Esophagus squamous epithelium (tissue), 5 donors: ENCODE measurements around the gene DEPDC5. TPM values are rescaled to one million over a fixed set of nuclear protein-coding genes. Genes with fewer than 3 reads are reported as not detected.

Experiments
- DNase-seq: peaks from one replicate; lab custom pipeline; 2025; lab: John Stamatoyannopoulos, UW
- H3K27ac ChIP-seq, 4 donors: fragments of 200-600 bp; sonication (generic); one replicate each; pipeline ENCODE4 v1.5.1; 2016 to 2019; ENCODE audit warnings: mild to moderate bottlenecking in 1 of 4
- H3K27me3 ChIP-seq, 4 donors: fragments of 200-600 bp; sonication (generic); 1 replicate in 3 of 4; 2 replicates in 1 of 4; pipeline versions ENCODE4 v1.5.1 to v1.6.0; 2017 to 2021; ENCODE audit warnings: antibody characterized with exemption in 1 of 4
- H3K36me3 ChIP-seq, 3 donors: fragments of 200-600 bp; sonication (generic); one replicate each; pipeline ENCODE4 v1.5.1; 2016 to 2019
- H3K4me1 ChIP-seq, 3 donors: fragments of 200-600 bp; sonication (generic); one replicate each; pipeline ENCODE4 v1.5.1; 2017 to 2019
- H3K4me3 ChIP-seq, 4 donors: fragments of 200-600 bp; sonication (generic); 1 replicate in 3 of 4; 2 replicates in 1 of 4; pipeline ENCODE4 v1.5.1; 2016 to 2019; ENCODE audit warnings: mild to moderate bottlenecking in 2 of 4, moderate library complexity in 1 of 4
- H3K9me3 ChIP-seq, 3 donors: fragments of 200-600 bp; sonication (generic); one replicate each; pipeline ENCODE4 v1.5.1; 2016 to 2019
- CTCF ChIP-seq, 6 experiments: fragments of 450-650 bp in 4 of 6; fragments of 200-600 bp in 2 of 6; sonication (generic) in 2 of 6; IDR thresholded peaks; one replicate each; pipeline ENCODE4 v1.5.1; 2016 to 2019; ENCODE audit warnings: antibody characterized with exemption in 6 of 6, mild to moderate bottlenecking in 4 of 6, moderate library complexity in 4 of 6
- POLR2A ChIP-seq, 4 donors: fragments of 450-650 bp; IDR thresholded peaks; one replicate each; pipeline ENCODE4 v1.6.1; 2017; ENCODE audit warnings: antibody characterized with exemption in 4 of 4, mild to moderate bottlenecking in 4 of 4, moderate library complexity in 3 of 4
- WGBS, 2 donors: methylation state at CpG; one replicate each; pipeline ENCODE4 v1.1.5; 2018; 5-methylcytosine and 5-hydroxymethylcytosine counted together
- intact Hi-C: fragments of 100-400 bp; cut with DNase I; formaldehyde crosslinking; loops from one replicate; pipeline ENCODE4 v1.15.0; 2022
- total RNA-seq, 4 donors: library from RNA; depleted of rRNA; stranded (reverse); fragments of >200 nt; gene quantifications; one replicate each; pipeline ENCODE4 v1.1.0, GENCODE V29; 2016
- donor health status: DM: yes; HTN: yes; CAD: no.

Gene DEPDC5
- total RNA-seq, 4 donors from 2014 or later, result 9.0 to 22.5 (median 15.0) TPM

GRCh38 chr22:31723723-31724122 lies 30.1 kb upstream of the DEPDC5 start:
- Histone ChIP-seq H3K4me3 (no peak overlapping the region), H3K9me3 (no peaks in the 10 kb centered on the region), H3K27me3 (no peaks in the 10 kb centered on the region), H3K36me3 (peaks cover 0 to 94% (median 0%) of the 10 kb centered on the region in 3 donors), H3K4me1 (peaks cover 0 to 6% (median 0%) of the 10 kb centered on the region in 3 donors), H3K27ac (no peak overlapping the region)
- WGBS, 2 donors, result 91 to 95% methylated on average over 5 of the region's 5 CpGs
- TF ChIP-seq CTCF (IDR thresholded peaks at IDR 0.05) (no peak), POLR2A (IDR thresholded peaks at IDR 0.05) (no peak)
- intact Hi-C loops, result no loop called here
- DNase-seq, result no peak

- H3K27ac ChIP-seq, result no peak overlapping the region
- H3K36me3 ChIP-seq, result peaks cover 0 to 74% (median 0%) of the 10 kb centered on the region in 3 donors
- no peaks in the 10 kb centered on the region for H3K27me3 ChIP-seq
- H3K4me3 ChIP-seq, result no peak overlapping the region
- H3K9me3 ChIP-seq, result no peaks in the 10 kb centered on the region
- intact Hi-C loops, result no loop called here
- WGBS, 2 donors, result 62 to 77% methylated on average over 2 of the region's 3 CpGs
- no peak for DNase-seq
- H3K4me1 ChIP-seq, result no peaks in the 10 kb centered on the region
- TF ChIP-seq CTCF (IDR thresholded peaks at IDR 0.05) (no peak), POLR2A (IDR thresholded peaks at IDR 0.05) (no peak)
Measured at GRCh38 chr22:31726692-31727091, 27.1 kb upstream of the DEPDC5 start.

GRCh38 chr22:31728857-31729256 lies 25.0 kb upstream of the DEPDC5 start:
- intact Hi-C loops, result no loop called here
- 95 to 96% methylated on average over 4 of the region's 4 CpGs for WGBS, 2 donors

GRCh38 chr22:31730344-31730711 lies 23.5 kb upstream of the DEPDC5 start:
- intact Hi-C loops, result no loop called here
- TF ChIP-seq POLR2A (IDR thresholded peaks at IDR 0.05), result no peak
- TF ChIP-seq CTCF (IDR thresholded peaks at IDR 0.05), result no peak
- Histone ChIP-seq H3K4me3 (no peak overlapping the region), H3K27ac (no peak overlapping the region), H3K36me3 (peaks cover 0 to 66% (median 0%) of the 10 kb centered on the region in 3 donors), H3K4me1 (no peaks in the 10 kb centered on the region), H3K9me3 (no peaks in the 10 kb centered on the region), H3K27me3 (no peaks in the 10 kb centered on the region)
- 88 to 95% methylated on average over 8 of the region's 8 CpGs for WGBS, 2 donors
- DNase-seq, result no peak

More at GRCh38 chr22:31728857-31729256, 25.0 kb upstream of the DEPDC5 start:
- H3K36me3 ChIP-seq, result peaks cover 0 to 69% (median 0%) of the 10 kb centered on the region in 3 donors
- no peak overlapping the region for H3K27ac ChIP-seq
- TF ChIP-seq CTCF (IDR thresholded peaks at IDR 0.05) (no peak), POLR2A (IDR thresholded peaks at IDR 0.05) (no peak)
- H3K4me1 ChIP-seq, result no peaks in the 10 kb centered on the region
- no peak overlapping the region for H3K4me3 ChIP-seq
- H3K27me3 ChIP-seq, result no peaks in the 10 kb centered on the region
- H3K9me3 ChIP-seq, result no peaks in the 10 kb centered on the region
- no peak for DNase-seq

- H3K27ac ChIP-seq, result no peak overlapping the region
- no peak overlapping the region for H3K4me3 ChIP-seq
- 72 to 81% methylated on average over 2 of the region's 2 CpGs for WGBS, 2 donors
Measured at GRCh38 chr22:31732089-31732829, 21.6 kb upstream of the DEPDC5 start.

More at GRCh38 chr22:31732089-31732829, 21.6 kb upstream of the DEPDC5 start:
- Histone ChIP-seq H3K4me1 (no peaks in the 10 kb centered on the region), H3K27me3 (no peaks in the 10 kb centered on the region), H3K36me3 (peaks cover 0 to 66% (median 0%) of the 10 kb centered on the region in 3 donors), H3K9me3 (no peaks in the 10 kb centered on the region)
- no peak for TF ChIP-seq CTCF (IDR thresholded peaks at IDR 0.05)
- no peak for TF ChIP-seq POLR2A (IDR thresholded peaks at IDR 0.05)
- no peak for DNase-seq
- intact Hi-C loops, result no loop called here
